Epithelial cell of esophagus (primary cell): ENCODE results near the gene PIGL.

ENCODE experiments used
- DNase-seq: peaks from one replicate; pipeline ENCODE4 v3.0.0; 2010; ENCODE audit warnings: low read depth
- H3K4me3 ChIP-seq: 2 replicates; pipeline ENCODE4 v1.5.1; 2011; ENCODE audit warnings: mild to moderate bottlenecking, low read length, control low read depth
- CTCF ChIP-seq: IDR thresholded peaks from 2 replicates; pipeline ENCODE4 v1.5.1; 2011; ENCODE audit warnings: low read depth, mild to moderate bottlenecking, low read length, control low read depth, inconsistent platforms; ENCODE audit not compliant: insufficient read depth; ENCODE audit errors: missing control alignments

Gene PIGL

DNA sequence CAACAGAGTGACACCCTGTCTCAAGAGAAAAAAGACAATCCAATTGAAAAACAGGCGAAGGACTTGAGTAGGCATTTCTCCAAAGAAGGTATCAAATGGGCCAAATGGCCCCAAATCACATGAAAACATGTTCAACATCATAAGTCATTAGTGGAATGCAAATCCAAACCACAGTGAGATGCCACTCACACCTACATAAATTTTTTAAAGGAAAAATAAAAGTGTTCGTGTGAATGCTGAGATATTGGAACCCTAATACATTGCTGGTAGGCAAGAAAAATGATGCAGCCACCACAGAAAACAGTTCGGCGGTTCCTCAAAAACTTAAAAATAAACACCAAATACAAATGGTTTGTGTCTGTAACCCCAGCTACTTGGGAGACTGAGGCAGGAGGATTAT lies 45.2 kb downstream of the PIGL start:
- no peak for DNase-seq
- TF ChIP-seq CTCF: no peak
- H3K4me3 ChIP-seq: no peak overlapping the region

DNA sequence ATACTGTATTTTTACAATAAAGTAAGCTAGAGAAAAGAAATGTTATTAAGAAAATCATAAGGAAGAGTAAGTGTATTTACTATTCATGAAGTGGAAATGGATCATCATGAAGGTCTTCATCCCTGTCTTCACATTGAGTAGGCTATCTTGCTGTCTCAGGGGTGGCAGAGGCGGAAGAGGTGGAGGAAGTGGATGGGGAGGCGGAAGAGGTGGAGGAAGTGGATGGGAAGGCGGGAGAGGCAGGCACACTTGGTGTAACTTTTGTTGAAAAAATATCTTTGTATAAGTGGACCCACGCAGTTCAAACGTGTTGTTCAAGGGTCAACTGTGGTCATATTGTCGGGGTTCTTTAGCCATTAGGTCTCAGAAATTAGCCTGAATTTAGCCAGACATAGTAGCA lies 50.2 kb downstream of the PIGL start:
- no peak overlapping the region for H3K4me3 ChIP-seq
- no peak for TF ChIP-seq CTCF
- DNase-seq: no peak

DNA sequence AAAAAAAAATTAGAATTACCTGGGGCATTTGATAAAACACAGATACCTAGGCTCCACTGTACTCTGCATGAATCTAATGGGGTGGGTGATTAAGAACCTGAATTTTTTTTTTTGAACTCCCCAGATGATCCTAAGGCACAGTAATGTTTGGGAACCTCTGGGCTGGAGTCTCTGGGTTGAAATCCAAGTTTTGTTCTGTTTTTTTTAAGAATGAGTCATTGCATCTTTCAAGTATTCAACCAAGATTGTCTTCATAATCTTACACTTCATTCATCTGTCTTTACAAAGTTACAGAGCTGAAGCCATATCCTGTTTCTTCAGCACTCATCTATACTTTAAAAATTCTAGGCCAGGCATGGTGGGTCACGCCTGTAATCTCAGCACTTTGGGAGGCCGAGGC lies 52.6 kb downstream of the PIGL start:
- no peak for TF ChIP-seq CTCF
- no peak for DNase-seq
- H3K4me3 ChIP-seq: no peak overlapping the region

DNA sequence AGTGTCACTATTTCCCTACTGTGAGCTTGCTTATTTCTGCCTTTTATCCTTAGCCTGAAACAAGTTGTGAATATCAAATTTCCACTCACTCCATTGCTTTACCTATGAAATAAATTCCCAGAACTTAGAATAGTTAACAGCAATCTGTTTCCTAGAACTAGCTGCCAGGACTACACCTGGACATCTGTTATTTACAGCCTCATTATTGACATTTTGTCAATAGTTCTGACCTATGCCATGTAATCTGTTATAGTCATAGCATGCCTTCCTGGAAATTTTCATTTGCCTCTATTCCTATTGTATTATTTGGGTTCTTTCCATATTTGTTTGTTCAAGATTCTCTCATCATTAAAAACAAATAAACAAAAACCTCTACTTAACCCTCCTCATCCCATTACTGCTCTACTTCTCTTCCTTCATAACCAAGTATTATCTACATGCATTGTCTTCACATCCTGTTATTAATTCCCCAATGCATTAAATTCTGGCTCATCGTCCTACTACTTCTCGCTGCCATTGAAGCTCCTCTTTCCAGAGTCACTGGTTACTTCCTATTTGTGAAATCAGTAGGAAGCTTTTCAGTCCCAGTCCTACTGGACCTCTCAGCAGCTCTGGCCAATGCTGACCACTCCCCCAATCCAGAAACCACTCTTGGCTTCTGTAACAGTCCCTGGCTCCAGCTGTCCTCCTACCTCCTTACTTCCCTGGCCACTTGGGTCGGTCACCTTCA lies 55.3 kb downstream of the PIGL start:
- H3K4me3 ChIP-seq: no peak overlapping the region
- TF ChIP-seq CTCF: no peak
- no peak for DNase-seq

DNA sequence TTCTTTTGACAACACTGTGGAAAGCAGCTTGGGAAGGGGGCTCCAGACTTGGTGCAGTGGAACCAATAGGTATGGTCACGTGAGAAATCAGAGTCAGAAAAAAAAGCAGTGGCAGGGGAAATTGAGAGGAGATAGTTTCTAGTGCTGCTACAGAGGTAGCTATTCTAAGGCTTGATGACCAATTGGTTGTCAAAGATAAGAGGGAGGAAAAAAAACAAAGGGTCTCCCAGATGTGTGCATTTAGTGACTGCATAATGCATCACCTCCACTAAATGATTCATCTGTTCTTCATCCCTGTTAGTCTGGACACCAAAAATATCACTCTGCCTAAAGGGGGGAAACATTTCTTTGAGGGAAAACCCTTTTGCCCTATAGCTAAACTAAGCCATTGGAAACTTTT lies 56.5 kb downstream of the PIGL start:
- TF ChIP-seq CTCF: no peak
- peak; percentile 60 for DNase-seq

GRCh38 chr17:16273929-16274339 lies 56.9 kb downstream of the PIGL start:
- TF ChIP-seq CTCF: no peak
- DNase-seq: no peak
- no peak overlapping the region for H3K4me3 ChIP-seq

More for the DNA sequence above, 56.5 kb downstream of the PIGL start:
- no peak overlapping the region for H3K4me3 ChIP-seq

DNA sequence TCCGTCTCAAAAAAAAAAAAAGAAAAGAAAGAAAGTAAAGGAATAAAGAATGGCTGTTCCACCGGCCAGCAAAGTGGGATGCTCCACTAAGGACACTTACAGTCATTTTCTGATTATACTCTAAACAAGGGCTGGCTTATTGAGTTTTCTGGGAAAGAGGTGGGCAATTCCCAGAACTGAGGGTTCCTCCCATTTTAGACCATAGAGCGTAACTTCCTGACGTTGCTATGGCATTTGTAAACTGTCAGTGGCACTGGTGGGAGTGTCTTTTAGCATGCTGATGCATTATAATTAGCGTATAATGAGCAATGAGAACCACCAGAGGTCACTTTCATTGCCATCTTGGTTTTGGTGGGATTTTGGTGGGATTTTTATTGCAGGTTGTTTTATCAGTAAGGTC lies 58.0 kb downstream of the PIGL start:
- TF ChIP-seq CTCF: no peak
- no peak for DNase-seq
- no peak overlapping the region for H3K4me3 ChIP-seq
